Measurements from ENCODE around the gene RNF224.

Gene RNF224

DNA sequence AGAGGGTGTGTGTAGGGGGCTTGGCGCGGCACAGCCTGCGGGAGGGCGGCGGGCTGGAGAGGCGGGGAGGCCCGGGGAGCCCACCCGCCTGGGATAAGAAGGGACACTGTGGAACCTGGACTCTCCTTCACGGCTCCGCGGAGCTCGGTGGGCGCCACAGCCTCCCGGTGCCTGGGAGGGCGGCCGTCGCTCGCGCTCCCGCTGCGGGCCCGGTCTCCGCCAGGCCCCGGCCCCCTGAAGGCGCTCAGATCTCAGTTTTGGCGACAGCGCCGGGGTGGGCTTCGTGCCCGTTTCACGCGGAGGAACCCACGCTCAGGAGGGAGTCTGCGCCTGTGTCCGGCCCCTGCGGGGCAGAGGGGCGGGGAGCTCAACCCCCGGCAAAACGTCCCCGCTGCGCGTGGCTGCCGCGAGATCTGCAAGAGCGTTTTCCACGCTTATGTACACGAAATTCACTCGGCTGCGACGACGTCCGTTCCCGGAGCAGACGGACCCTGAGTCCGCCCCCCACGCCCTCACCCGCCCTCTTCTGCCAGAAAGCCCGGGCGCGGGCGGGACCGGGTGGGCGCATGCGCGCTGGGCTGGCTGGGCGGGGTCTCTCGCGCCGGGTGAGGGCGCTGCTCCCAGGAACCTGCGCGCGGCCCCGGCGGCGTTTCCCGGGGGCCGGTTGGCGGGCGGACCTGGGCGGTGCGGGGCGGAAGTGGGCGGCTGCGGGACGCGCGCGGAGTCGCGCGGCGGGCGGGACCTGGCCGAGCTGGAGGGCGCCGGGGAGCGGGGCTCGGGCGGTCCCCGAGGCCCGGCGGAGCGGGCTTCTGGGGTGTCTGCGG, 27.5 kb downstream of the RNF224 start, which contains the start of gene NELFB:
Gene NELFB, plus strand, starts transcription at position 704 of the 824 bp plus-strand sequence.
- peak; percentile 85 for ATAC-seq (ENCODE audit: insufficient read depth, low read depth)
- DNase-seq: peak; percentile 91
- peak within 1 kb of the TSS; percentile 96 for H3K4me2 ChIP-seq (ENCODE audit: insufficient read depth, low read length)
- peaks cover 14% of the 10 kb centered on the region for H4K20me1 ChIP-seq (ENCODE audit: insufficient read depth, low read length)
- H3K36me3 ChIP-seq (ENCODE audit: insufficient read depth, low read length): peaks cover 29% of the 10 kb centered on the region
- H2AFZ ChIP-seq (ENCODE audit: low read depth, low read length): peak within 1 kb of the TSS; percentile 90
- H3K9me3 ChIP-seq (ENCODE audit: insufficient read depth, low read length, severe bottlenecking): no peaks in the 10 kb centered on the region
- TF ChIP-seq EZH2 (IDR thresholded peaks at IDR 0.05; ENCODE audit: borderline replicate concordance, low read depth, low read length, severe bottlenecking): no peak
- TF ChIP-seq, protein P1, sequence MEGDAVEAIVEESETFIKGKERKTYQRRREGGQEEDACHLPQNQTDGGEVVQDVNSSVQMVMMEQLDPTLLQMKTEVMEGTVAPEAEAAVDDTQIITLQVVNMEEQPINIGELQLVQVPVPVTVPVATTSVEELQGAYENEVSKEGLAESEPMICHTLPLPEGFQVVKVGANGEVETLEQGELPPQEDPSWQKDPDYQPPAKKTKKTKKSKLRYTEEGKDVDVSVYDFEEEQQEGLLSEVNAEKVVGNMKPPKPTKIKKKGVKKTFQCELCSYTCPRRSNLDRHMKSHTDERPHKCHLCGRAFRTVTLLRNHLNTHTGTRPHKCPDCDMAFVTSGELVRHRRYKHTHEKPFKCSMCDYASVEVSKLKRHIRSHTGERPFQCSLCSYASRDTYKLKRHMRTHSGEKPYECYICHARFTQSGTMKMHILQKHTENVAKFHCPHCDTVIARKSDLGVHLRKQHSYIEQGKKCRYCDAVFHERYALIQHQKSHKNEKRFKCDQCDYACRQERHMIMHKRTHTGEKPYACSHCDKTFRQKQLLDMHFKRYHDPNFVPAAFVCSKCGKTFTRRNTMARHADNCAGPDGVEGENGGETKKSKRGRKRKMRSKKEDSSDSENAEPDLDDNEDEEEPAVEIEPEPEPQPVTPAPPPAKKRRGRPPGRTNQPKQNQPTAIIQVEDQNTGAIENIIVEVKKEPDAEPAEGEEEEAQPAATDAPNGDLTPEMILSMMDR (IDR thresholded peaks at IDR 0.05; ENCODE audit: borderline replicate concordance, extremely low read depth, low read length, poor library complexity, severe bottlenecking): no peak
- H3K79me2 ChIP-seq (ENCODE audit: insufficient read depth, low read length): peaks cover 38% of the 10 kb centered on the region
- no peaks in the 10 kb centered on the region for H3K27me3 ChIP-seq (ENCODE audit: insufficient read depth, low read length, poor library complexity)
- peaks cover 31% of the 10 kb centered on the region for H3K4me1 ChIP-seq (ENCODE audit: insufficient read depth, low read length)
- H3K9ac ChIP-seq (ENCODE audit: low read depth, low read length): peak within 1 kb of the TSS; percentile 91
- peak within 1 kb of the TSS; percentile 91 to 93 for H3K4me3 ChIP-seq (ENCODE audit: low read depth in 1 of 2, low read length in 2 of 2)
- peak within 1 kb of the TSS; percentile 73 for H3K27ac ChIP-seq (ENCODE audit: low read length)

DNA sequence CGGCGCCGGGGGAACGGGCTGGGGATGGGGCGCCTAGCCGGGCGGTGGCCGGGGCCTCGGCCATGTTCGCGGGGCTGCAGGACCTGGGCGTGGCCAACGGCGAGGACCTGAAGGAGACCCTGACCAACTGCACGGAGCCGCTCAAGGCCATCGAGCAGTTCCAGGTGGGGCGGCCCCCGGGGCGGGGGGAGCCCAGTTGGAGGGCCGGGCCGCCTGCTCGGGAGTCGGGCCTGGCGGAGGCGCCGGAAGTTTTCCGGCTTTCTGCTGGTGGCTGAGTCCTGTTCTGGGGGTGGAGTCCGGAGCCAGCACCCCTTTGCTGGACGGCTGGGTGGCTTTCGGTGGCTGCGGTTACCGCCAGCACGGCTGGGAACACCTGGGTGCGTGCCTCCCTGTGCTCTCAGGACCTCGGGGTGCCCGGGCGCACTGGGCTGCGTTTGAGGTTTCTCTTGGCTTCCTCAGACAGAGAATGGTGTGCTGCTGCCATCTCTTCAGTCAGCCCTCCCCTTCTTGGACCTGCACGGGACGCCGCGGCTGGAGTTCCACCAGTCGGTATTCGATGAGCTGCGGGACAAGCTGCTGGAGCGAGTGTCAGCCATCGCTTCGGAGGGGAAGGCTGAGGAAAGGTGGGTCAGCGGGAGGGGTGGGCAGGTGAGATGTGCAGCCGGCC, 28.3 kb downstream of the RNF224 start:
- Histone ChIP-seq H3K4me1 (ENCODE audit: insufficient read depth, low read length) (peaks cover 31% of the 10 kb centered on the region), H3K9me3 (ENCODE audit: insufficient read depth, low read length, severe bottlenecking) (no peaks in the 10 kb centered on the region), H3K27ac (ENCODE audit: low read length) (peak overlapping the region; percentile 72), H3K79me2 (ENCODE audit: insufficient read depth, low read length) (peaks cover 38% of the 10 kb centered on the region), H3K4me2 (ENCODE audit: insufficient read depth, low read length) (peak overlapping the region; percentile 96), H3K27me3 (ENCODE audit: insufficient read depth, low read length, poor library complexity) (no peaks in the 10 kb centered on the region), H3K9ac (ENCODE audit: low read depth, low read length) (peak overlapping the region; percentile 91), H3K36me3 (ENCODE audit: insufficient read depth, low read length) (peaks cover 29% of the 10 kb centered on the region), H2AFZ (ENCODE audit: low read depth, low read length) (peak overlapping the region; percentile 83), H3K4me3 (ENCODE audit: low read depth in 1 of 2, low read length in 2 of 2) (peak overlapping the region; percentile 91 to 93), H4K20me1 (ENCODE audit: insufficient read depth, low read length) (peaks cover 14% of the 10 kb centered on the region)
- TF ChIP-seq EZH2 (IDR thresholded peaks at IDR 0.05; ENCODE audit: borderline replicate concordance, low read depth, low read length, severe bottlenecking): no peak
- TF ChIP-seq, protein P1 (IDR thresholded peaks at IDR 0.05; ENCODE audit: borderline replicate concordance, extremely low read depth, low read length, poor library complexity, severe bottlenecking): no peak
- ATAC-seq (ENCODE audit: insufficient read depth, low read depth): peak; percentile 27
- peak; percentile 49 for DNase-seq

DNA sequence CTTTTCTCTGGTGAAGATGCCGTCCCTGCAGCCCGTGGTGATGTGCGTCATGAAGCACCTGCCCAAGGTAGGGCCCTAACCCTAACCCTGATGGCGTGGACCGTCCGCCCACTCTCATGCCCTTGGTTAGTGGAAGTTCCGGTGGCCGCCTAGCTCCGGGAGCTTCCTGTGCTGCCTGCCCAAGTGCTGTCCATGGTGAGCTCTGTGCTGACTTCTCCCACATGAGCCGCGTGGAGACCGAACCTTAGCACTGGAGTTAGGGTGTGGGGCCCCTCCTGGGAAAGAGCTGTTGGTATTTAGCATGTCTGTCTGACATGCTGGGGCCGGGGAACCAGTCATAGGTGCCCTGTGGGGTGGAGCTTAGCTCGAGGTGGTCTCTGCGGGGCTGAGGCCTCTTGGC, 29.1 kb downstream of the RNF224 start:
- Histone ChIP-seq H3K4me3 (ENCODE audit: low read depth in 1 of 2, low read length in 2 of 2) (peak overlapping the region; percentile 91 to 93; a peak in 3 of 4 replicates), H3K27me3 (ENCODE audit: insufficient read depth, low read length, poor library complexity) (no peaks in the 10 kb centered on the region), H4K20me1 (ENCODE audit: insufficient read depth, low read length) (peaks cover 14% of the 10 kb centered on the region), H3K4me2 (ENCODE audit: insufficient read depth, low read length) (peak overlapping the region; percentile 96), H2AFZ (ENCODE audit: low read depth, low read length) (no peak overlapping the region), H3K9ac (ENCODE audit: low read depth, low read length) (peak overlapping the region; percentile 91), H3K27ac (ENCODE audit: low read length) (peak overlapping the region; percentile 72; the same call in 1 of the 2 replicates), H3K79me2 (ENCODE audit: insufficient read depth, low read length) (peaks cover 38% of the 10 kb centered on the region), H3K4me1 (ENCODE audit: insufficient read depth, low read length) (peaks cover 31% of the 10 kb centered on the region), H3K36me3 (ENCODE audit: insufficient read depth, low read length) (peaks cover 29% of the 10 kb centered on the region), H3K9me3 (ENCODE audit: insufficient read depth, low read length, severe bottlenecking) (no peaks in the 10 kb centered on the region)
- no peak for ATAC-seq (ENCODE audit: insufficient read depth, low read depth)
- no peak for TF ChIP-seq EZH2 (IDR thresholded peaks at IDR 0.05; ENCODE audit: borderline replicate concordance, low read depth, low read length, severe bottlenecking)
- TF ChIP-seq, protein P1 (IDR thresholded peaks at IDR 0.05; ENCODE audit: borderline replicate concordance, extremely low read depth, low read length, poor library complexity, severe bottlenecking): no peak
- DNase-seq: no peak

Data from DND-41 (cell line).